GM21447 (cell line): ENCODE data around the gene GCLC.
"Not testable (repeated sequence)": the region's sequence is repeated elsewhere in the genome, so short reads cannot be mapped to it uniquely, and the experiment has no call there.

ENCODE experiments used
- ATAC-seq: cut with Tn5 transposase; IDR thresholded peaks from one replicate; pipeline ENCODE4 v1.9.1; 2021; ENCODE audit not compliant: unreplicated experiment

GCLC gene

GRCh38 chr6:53564401-53565065, 19.6 kb upstream of the GCLC start:
- ATAC-seq: no peak

- no peak for ATAC-seq
Measured at GRCh38 chr6:53556986-53557715, 12.2 kb upstream of the GCLC start.

GRCh38 chr6:53553600-53553999, 8.7 kb upstream of the GCLC start:
- ATAC-seq: not testable (repeated sequence)

DNA sequence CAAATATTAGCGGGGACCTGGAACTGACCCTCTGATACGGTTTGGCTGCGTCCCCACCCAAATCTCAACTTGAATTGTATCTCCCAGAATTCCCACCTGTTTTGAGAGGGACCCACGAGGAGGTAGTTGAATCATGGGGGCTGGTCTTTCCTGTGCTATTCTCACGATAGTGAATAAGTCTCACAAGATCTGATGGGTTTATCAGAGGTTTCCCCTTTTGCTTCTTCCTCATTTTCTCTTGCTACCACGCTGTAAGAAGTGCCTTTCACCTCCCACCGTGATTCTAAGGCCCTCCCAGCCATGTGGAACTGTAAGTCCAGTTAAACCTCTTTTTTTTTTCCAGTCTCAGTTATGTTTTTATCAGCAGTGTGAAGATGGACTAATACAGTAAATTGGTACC, 6.8 kb upstream of the GCLC start:
- ATAC-seq: not testable (repeated sequence)

DNA sequence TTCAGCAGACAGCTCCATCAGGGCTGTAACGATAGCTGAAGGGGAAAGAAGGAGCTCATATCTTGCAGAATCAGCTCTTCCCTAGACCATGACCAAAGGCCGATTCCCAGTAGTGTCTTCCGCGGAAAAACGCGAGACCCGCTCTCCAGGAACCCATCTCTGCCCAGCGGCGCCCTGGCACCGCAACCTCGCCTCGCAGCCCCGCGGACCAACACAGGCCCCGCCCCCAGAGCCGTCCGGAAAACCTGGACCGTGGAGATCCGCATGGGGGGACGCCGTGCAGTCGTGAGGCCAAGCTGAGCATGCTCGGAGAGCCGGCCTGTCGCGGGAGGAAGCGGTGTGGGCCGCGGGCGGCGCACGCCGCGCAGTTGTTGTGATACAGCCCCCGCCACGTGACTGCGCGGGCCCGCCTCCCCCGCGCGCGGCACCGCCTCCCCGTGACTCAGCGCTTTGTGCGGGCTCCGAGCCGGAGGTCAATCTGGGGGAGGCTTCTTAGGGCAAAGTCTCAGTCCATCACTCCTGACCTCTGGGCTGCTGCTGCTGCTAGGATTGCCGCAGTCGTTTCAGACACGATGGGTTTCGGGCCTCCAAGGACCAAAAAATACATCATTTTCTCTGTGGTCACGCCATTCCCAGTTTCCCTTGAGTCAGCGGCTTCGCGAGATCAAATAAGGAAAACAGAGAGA, 3.1 kb upstream of the GCLC start:
- ATAC-seq: peak; percentile 74

GRCh38 chr6:53547166-53547810, 2.4 kb upstream of the GCLC start:
- ATAC-seq: peak; percentile 9

DNA sequence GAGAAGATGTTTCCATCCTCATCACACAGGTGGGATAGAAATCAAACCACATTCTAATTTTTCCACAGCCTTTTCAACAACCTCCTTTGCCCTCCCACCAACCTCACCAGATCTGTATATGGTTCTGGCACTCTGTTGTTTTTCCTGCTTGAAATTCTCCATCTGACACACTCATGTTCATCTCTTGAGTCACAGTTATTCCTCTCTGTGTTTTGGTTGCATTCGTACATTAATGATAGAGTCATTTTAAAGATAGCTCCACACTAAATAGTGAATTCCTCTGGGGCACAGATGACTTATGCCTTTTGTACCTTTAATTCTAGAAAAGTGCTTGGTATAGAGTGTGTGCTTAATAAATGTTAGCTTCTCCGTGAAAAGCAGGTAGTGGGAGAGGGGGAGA, 1.4 kb upstream of the GCLC start:
- ATAC-seq: no peak

- ATAC-seq: no peak
Measured at GRCh38 chr6:53544217-53544469, 758 bp downstream of the GCLC start.

DNA sequence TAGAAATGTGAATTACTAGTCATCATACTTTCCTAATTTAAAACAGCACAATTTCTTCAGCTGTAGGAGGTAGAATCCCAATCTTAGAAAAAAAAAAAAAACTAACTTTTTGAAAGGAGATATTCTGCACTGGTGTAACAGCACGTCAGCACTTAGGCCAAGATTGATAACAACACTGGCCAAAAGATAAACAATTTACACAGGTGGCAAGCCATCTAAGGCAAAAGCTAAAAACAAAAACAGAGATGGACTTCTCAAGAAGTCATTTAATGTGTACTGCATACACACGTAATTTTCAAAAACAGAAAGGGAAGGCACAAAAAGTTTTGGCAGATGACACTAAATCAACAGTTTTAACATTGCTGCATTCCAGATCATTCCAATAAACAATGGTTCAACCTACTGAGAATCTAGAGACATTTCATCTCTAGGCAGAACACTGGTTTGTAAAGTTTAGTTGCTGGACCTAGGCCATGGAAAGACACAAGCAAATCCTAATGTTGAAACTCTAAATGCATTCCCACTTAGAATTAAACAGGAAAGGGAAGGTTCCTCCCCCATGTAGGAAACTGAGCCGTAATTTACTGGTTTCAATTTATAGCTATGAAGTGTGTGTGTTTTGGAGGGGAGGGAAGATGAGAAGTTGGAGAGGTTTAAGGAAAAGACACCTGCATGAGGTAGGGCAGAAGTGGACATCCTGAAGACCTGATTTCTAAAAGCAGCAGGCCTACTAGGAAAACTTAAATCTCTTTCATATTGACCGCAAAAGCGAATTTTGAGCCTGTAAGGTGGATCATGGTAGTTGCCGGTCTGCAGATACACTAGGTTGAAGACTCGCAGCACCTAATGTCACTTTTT, 1.3 kb downstream of the GCLC start:
- ATAC-seq: no peak

DNA sequence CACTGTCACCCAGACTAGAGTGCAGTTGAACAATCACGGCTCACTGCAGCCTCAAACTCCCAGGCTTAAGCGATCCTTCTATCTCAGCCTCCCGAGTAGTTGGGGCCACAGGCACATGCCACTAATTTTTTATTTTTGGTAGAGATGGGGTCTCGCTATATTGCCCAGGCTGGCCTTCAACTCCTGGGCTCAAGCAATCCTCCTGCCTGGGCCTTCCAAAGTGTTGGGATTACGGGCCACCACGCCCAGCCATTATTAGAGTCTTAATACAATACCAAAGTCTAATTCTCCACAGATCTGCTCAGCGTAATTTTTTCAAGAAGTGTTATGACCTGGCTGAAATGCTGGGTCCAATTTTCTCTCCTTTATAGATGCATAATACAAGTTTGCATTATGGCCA, 3.0 kb downstream of the GCLC start:
- no peak for ATAC-seq

DNA sequence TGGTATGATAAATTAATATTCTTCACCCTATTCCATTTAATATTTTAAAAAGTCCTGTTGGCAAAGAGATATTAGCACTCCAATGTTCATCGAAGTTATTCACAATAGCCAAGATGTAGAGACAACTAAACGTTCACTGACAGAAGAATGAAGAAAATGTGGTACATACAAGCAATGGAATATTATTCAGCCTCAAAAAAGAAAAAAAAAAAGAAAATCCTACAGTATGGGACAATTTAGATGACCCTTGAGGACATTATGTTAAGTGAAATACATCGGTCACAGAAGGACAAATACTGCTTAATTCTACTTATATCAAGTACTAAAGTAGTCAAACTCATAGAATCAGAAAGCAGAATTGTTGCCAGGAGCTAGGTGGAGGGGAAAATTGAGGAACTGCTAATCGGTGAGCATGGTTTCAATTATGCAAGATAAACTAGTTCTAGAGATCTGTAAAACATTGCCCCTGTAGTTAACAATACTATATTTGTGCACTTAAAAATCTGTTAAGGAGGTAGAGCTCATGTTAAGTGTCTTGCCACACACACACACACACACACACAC, 4.7 kb downstream of the GCLC start:
- no peak for ATAC-seq

DNA sequence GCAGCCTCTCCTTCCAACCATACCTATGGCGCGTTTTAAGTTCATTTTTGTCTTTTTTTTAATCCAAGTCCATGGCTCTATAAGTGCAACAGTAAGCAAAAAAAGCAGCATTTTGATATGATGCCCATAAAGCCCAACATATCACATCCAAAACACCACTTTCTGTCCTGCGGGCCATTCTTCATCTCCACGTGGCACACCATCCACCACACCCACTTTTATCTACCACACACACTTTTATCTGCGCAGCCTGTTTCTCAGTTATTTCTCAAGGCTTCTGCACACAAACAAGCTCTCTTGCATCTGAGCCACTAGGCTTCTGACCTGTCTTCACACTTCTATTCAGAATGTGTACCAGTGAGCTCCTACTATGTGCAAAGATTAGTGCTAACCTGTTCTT, 5.3 kb downstream of the GCLC start:
- ATAC-seq: no peak

DNA sequence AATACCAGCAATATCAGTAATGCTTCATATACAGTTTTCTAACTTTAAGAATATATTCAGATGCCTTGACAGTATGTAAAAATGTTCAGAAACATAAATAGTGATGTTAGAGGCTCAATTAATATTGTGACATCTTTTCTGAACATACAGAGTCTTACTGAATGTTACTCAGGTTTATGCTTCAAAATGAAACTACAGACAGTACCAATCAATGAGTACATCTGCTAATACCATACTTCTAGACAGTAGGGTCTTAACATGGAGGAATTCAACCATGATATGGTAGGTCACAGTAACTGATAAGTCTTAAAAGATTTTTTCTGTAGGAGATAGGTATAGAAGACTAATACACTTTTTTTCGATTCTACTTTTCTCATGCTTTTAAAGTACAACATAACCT, 8.3 kb downstream of the GCLC start:
- no peak for ATAC-seq

DNA sequence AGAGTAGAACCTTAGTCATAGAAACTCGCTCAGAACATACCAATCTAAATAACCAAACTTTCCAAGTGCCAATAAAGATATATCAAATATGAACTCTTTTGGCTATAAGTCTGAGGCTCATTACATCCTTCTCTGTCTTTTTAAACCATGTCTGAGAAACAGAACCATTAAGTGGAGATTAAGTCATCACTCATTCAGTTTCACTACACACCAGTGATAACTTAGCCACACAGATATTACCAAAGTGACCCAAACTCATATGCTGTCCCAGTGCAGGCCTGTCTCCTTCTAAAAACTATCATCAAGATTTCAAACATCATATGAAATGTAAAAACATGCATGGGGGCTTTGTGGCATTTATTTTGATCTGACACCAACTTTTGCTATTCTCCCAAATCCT, 12.0 kb downstream of the GCLC start:
- ATAC-seq: no peak

DNA sequence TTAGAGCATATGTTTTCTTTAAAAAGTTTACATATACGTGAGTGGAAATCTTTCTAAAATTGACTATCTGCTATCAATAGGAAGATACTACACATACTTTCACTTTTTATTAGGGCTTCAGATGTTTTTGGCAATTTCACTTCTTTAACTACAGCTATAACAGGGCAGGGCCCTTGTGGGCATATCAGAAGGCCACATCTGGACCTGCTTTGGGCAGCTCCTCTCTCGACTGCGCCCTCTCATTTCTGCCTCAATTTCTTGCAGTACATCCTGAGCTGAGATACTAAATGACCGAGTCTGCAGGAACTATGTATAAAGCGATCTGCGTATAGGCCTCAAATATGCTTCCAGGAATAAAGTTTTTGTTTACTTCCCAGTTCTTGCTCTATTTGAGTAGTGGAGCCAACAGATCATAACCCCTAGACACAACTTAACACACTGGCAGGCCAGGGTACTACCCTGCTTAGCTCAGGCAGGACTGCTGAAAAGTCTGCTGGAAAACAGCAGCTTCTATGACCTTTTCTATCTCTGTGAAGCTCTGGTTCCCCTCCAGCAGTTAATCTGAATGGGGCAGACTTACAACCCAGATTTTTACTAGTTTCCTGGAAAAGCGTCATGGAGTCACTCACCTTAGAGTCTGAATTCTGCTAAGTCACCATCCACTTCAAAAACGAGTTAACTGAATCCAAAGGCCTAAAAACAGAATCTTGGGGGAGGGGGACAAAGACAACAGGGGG, 12.7 kb downstream of the GCLC start:
- peak; percentile 43 for ATAC-seq

- ATAC-seq: no peak
Measured at GRCh38 chr6:53530780-53531386, 14.0 kb downstream of the GCLC start.

- ATAC-seq: no peak
Measured at GRCh38 chr6:53530346-53530745, 14.6 kb downstream of the GCLC start.

GRCh38 chr6:53529324-53530036, 15.4 kb downstream of the GCLC start:
- ATAC-seq: no peak

DNA sequence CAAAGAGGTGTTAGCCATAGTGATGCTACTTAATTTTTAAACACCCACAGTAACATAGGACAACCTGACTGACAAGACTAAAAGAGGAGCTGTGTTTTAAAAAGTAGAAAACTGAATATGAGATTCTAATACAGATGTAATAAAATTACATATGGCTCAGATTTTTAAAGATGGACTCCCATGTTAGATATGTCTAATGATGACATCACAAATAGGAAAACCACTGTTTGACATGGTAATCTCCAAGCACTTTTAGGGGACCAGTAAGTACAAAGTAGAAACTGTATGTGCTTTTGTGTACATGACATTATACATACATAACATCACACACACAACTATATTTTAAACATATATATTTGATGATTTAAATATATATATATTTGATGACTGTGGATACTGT, 16.8 kb downstream of the GCLC start:
- ATAC-seq: no peak
